Stimulated activated CD8-positive, alpha-beta memory T cell treated with anti-CD3 and anti-CD28 coated beads, Interleukin-7, amount 100 ng/mL, for 1 hour (primary cell): Measurements from ENCODE around the gene L3MBTL4.

ENCODE experiments used
- DNase-seq, 2 donors: peaks; one replicate each; pipeline ENCODE4 v3.0.0-alpha.2; 2020; ENCODE audit warnings: low read depth in 2 of 2

Gene L3MBTL4

DNA sequence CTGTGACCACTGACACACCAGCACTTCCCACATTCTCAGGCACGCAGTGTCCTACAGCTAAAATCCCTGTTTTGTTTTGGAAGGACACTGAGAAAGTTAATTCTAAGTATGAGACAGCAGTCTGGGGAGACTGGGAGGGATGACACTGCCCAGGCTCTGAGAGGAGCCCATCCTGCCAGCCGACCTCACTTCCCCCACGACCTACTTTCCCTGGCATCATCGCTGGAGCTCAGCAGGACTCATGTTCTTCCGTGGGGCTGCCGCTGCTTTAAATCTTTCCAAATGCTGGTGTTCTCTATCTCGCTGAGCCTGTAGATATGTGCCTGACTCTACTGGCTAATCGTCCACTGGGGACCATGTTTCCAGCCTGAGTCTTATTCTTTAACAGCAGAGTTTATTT, 450.6 kb downstream of the L3MBTL4 start:
- no peak for DNase-seq

DNA sequence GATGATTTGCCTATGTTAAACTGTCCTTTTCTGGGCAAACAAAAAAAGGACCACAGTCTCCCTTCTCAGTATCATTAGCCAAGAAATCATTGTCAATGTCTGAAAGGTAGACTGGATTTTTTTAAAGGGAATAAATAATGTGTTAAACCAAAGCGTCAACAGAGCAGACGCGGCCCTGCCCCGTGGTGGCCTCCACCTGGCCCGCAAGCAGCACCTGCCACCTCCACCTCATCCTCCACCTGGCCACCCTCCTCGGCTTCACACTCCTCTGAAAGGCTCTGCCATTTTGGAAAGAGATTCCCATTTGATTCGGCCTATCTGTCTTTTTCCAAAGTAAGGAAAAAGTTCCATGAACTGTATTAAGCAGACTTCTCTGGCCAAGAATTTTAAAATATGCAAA, 451.4 kb downstream of the L3MBTL4 start:
- no peak for DNase-seq

DNA sequence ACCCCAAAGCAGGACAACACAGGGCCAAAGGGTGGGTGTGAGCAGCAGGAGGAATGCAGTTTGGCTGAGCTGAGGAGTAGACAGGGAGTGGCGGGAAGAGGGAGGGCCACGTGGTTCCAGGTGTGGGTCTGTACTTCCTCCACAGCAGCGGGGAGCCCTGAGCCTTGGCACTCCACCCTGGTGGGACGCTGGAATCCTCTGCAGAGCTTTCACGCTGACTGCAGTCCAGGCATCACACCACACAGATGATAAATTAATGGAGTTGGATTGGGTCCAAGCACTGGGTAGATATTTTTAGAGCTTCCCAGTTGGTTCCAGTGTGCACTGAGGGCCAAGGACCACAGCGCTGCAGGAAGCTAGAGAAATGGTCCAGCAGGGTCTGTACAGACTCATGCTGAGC, 452.3 kb downstream of the L3MBTL4 start:
- DNase-seq, result no peak

DNA sequence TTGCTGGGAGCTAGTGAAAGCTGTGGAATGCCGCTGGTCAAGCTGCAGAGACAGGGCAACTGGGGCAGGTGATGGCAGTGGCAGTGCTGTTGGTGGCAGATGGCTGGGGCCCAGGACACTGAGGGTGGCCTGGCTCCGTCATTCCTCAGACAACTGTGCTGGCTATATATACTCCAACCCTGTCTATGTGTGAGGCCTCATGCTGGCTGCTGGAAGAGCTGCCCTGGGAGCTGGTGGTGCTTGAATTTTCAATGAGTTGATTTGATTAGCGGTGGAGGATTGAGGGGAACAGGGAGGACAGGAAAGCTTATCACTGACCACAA, 452.9 kb downstream of the L3MBTL4 start:
- no peak for DNase-seq

DNA sequence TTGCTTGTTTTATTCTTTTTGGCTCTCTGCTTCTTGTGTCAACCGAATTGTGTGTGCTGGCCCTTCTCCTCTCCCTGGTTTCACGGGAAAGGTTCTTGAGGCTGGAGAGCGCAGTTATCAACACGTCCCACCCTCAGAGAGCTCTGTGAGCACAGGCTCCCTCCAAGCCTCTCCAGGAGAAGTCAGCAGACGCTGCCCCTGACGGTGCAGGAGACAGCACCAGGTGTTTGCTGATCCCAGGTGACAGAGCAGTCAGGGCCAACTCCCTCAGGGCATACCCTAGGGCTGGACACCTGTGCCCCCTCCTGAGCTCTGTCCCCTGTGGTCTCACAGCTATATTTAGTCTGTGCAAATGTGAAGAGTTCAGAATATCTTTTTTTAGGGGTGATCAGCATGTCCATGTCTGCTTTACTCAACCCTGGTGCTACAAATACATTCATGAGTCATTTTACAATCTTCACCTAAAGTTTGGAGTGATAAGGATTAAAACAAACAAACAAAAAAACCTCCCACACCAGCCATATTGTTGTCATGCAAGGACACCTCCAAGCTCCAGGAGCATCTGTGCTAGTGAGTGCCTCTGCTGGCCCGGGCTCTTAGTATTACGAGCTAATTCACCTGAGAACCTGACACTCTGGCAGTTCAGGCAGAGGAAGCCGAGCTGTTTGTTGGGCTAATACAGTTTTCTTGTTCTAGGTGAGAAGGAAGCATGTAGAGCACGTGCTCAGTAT, 453.4 kb downstream of the L3MBTL4 start:
- no peak for DNase-seq

DNA sequence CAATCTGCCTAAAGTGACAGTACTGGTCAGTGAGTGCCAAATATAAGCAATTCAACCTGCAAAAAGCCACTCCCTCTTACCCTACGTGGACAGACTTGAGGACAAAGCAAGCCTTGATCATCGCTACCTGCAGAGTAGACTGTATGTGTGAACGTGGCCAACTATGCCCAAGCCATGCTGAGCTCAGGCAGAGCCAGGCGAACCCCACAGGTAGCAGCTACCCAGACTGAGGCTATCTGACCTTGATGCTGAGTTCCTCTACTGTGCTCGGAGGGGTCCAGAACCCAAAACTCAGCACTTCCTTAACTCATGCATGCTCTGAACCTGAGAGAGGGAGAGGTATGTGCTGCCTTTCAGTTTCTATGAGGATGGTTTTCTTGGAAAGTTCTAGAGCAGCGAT, 455.9 kb downstream of the L3MBTL4 start:
- no peak for DNase-seq

DNA sequence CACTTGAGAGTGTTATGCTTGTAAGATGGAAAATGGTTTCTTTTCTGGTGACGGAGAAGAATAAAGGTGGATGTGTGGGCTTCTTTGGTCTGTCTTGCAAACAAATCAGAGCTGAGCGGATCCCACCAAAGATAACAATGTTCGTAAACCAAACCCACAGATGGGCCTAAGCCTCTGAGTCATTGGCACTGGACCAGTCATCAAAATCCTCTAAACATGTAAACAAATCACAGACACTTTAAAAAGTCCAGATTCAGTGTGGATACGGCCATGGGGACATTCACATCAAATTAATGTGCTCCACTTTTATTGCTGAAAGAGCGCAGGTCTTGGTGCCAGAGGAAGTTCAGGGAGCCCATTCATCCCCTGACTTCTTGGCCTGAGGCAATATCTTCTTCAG, 458.9 kb downstream of the L3MBTL4 start:
- DNase-seq, result no peak

DNA sequence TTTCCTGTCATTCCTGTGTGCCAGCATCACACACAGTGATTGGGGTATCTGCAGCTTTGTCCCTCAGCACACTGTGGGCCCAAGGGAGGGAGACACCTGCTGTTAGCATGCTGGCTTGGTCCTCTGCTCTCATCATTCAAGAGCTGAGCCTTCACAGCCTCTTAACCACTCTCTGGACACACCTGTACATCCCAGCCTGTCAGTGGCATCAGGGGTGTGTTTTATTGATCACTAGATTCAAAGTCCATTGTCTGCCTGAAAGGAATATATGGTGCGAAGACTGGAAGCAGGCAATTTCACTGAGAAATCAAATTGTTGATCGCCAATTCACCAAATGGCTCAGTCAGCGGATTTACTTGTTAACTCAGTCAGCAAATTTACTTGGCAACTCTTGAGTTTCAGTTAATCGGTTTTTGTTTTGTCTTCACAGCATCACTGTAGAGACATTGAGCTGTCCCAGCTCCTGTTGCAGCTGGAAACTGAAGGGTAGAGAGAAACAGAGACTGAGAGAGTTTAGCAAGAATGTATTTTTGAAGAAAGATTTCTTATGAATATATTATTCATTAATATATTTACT, 463.1 kb downstream of the L3MBTL4 start:
- DNase-seq, result no peak

DNA sequence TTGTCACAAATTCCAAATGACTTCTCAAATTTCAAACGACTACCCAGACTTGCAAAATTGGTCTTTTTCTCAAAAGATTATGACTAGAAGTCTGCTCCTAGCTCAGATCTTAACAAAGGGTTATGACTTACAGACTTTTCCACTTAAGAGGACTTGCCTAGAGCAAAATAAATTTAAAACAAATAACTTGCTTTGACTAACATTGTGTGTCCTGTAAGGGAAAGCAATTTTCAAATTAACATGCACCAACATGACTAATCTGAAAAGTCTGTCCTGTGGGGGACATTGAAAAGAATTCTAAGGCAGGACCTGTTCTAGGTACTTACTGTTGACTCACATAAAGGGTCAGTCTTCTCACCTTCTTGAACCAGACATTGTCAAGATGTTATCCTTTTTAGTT, 465.9 kb downstream of the L3MBTL4 start:
- no peak for DNase-seq

DNA sequence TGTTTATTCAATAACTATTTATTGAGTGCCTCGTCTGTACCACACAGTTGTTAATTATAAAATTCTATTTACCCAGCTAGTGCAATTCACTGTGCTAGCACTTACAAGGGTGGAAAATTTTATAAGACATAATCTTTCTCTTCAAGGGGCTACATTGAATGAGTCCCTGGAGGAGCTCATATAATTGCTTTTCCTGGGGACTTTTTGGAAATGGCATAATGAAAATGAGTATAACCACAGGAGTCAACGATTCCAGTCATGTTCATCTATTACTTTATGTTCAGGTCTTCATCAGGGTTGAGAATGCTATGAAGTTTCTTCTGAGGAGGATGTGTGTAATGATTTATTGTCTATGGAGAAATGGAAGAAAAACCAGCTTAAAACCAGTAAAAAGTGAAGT, 466.5 kb downstream of the L3MBTL4 start:
- DNase-seq, result no peak

DNA sequence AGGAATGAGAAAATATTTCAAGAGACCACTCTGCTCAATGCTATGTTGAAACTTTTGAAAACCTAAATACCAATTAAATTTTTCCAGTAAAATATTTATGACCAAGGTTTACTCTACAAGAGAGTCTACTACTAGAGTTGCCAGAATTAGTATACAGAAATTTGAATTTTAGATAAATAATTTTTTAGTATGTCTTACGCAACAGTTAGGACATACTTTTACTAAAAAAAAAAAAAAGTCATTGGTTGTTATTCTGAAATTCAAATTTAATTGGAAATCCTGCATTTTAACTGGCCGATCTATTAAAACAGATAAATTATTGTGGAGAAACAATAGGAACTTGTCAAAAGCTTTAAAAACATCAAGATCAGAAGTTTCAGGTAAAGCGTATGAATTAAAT, 470.3 kb downstream of the L3MBTL4 start:
- DNase-seq, result no peak

DNA sequence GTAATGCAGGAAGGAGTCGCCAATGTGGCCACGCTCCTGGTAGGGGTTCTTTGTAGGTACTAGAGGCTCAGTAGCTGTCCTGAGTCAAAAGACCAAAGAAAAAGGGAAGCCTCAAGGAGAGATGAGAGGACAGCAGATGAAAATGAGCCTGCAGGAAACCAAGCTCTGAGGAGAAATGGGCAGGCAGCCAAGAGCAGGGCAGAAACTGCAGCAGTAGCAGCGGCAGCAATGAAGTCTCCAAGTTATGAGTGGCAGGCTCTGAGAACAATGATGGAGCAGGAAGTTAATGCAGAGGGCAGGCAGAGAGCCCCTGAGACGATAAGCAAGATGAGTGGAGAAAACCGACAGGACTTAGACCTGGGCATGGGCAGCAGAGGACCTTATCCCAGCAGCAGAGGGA, 471.2 kb downstream of the L3MBTL4 start:
- DNase-seq, result no peak

DNA sequence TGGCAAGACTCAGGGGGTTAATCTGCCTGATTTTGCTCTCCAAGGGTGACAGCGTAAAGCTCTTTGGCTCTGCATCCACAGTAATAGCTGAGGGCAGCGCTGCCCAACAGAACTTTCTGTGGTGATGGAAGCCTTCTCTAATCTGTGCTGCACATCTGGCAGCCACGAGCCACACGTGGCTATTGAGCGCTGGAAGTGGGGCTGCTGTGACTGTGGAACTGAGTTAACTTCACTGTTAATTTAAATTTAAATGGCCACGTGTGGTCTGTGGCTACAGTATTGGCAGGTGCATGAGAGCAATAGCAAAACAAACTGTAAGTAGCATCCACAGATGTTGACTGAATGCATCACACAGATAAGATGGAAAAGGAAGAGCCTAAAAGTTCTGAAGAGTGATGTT, 472.1 kb downstream of the L3MBTL4 start:
- DNase-seq, result no peak

DNA sequence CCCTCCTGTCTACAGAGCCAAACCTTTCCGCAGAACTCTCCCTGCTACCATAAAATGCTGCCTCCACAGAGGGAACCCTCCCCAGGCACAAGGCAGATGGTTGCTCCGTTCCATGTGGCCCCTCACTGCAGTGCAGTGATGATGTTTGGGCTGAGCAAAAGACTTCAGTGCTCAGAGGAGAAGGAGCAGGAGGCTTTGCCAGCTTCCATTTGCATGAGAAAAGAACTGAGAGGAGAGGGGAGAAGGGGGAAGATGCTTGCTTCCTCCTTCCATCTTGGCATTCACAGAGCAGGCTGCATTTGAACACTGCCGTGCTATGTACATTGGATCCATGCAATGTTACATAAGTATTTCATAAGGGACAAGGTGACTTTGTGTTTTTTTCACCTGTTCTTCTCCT, 472.8 kb downstream of the L3MBTL4 start:
- no peak for DNase-seq

DNA sequence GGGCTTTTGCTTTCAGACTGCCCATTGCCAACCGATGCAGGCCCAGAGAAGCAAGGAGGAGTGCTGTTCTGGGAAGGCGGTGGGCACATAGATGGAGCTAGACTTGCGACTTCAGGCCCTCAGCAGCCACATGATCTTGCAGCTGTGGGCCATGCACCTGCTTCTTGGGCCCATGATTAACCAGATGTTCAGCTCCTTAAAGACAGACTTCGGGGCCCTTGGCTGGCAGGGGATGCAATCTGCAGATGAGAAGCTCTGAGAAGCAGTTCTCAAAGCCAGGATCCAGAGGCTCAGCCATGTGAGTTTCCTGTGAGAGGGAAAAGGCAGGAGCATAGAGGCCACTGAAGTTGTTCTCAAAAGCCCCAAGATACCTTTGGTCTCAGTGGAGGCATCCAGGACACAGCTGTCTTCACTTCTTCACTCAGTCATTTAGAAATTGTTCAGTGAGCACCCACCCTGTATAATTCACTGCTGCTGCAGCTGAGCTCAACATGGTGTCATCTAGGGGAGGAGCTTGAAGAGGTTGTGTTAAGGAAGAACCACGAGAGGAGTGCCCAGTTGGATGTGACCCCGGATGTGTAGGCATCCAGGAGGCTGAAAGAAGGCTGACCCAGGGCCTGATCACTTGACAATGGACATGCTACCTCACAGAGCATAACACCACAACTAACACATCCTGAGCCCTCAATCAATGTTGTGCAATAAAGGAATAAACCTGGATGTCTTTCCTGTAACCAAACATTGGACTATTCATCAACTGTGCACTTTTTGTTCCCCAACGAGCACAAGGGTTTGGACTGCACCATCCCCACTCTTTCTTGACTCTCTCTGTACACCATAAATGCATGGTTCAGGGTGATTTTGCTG, 474.7 kb downstream of the L3MBTL4 start:
- DNase-seq, result no peak

DNA sequence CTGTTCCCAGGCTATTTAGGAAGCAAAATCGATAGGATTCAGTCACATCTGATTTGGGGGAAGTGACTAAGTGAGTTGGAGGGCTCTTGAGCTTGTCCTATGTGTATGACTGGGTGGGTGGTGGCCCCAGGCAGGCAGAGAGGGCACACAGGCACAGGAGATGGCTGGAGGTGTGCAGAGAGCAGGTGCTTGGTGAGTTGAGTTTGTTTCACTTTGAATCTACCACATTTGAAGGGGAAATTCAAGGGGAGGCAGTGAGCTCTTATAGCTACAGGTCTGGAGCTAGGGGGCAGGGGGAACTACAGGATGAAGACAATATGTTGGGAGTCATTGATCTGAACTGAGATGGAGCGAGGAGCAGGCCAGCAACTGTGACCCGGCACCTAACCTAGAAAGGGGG, 476.9 kb downstream of the L3MBTL4 start:
- no peak for DNase-seq

DNA sequence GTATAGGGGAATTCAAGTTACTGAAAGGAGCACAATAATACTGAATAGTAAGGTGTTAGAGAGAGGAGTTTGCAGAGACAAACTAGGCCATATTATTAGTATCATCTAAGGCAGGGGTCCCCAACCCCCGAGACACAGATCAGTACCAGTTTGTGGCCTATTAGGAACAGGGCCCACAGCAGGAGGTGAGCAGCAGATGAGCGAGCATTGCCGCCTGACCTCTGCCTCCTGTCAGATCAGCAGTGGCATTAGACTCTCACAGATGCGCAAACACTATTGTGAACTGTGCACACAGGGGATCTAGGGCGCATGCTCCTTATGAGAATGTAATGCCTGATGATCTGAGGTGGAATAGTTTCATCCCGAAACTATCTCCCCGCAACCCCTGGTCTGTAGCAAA, 477.6 kb downstream of the L3MBTL4 start:
- DNase-seq, result no peak

DNA sequence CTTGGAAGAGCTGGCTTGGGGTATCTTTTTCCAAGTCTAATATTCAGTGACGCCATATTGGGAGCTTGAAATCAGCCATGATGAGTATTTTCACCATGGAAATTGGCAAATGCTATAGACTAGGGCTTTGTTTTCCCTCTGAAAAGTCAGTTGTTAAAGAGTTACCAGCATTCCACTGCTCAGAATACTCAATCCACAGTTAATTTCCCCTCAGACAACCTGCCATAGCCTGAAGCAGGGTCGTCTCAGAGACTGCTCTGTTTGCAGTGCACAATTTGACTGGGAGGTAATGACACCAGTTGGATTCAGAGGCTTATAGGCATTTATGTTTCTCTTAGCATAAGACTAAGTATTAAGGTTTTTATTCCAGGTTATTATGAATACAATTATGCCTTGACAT, 483.9 kb downstream of the L3MBTL4 start:
- DNase-seq, result no peak

DNA sequence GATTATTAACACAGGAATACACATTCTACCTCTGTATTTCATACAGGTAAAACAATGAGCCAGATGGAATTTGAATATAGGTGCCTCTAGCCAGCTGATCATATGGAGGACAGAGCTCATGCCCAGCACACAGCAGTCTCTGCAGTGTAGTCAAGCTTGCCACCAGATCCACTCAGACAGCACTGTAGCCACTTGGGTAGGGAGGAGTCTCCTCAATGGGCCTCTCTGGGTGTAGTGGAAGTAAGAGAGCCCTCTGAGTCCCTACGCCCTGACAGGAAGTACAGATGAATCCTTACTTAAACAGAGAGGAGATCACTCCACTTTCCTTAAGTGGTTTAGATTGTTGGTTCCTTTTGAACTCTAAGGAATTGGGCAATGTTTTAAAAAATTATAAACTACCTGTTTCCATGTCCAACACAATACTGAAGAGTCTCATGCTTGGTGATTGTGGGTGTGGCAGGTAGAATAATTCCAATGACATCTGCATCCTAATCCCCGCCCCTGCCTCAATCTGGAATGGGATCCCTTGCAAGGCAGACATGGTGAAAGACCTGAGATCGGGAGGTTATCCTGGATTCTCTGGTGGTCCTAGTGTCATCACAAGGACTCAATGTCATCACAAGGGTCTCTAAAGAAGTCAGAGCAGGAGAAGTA, 496.4 kb downstream of the L3MBTL4 start:
- no peak for DNase-seq

DNA sequence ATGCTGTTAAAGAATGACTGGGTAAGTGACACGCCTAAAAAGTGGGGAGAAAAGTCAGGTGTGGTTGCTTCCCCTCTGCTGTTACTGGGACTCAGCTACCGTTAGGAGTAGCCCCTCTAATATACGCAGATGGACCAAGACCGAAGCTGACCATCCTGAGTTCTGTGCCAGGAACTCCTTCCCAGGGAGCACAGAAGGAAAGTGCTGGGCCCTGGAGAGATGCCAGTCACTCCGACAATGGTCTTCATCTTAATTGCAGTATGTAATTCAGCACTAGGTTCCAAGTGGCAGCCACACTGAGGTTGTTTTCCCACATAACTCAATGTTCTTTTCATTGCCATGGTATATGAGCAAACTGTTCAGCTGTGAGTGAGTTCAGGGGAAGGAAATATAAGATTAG, 499.8 kb downstream of the L3MBTL4 start:
- DNase-seq, result no peak

DNA sequence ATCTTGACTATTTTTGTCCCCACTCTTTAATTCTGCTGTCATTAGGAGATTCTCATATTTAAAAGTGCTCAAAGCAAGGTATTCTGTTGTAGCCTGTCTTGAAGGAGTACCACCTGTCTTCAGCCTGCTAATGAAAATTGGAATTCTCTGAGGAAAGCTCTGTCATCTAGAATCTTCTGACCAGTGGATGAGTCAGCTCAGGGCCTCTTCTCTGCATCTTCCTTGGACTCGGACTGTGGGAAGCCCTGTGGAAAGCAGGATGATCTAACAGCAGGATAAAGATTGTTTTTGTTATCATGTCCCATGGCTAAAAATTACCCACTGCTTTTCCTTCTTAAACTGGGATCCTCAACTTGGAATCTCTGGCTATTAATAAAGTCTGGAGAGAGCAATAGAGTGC, 500.7 kb downstream of the L3MBTL4 start:
- no peak for DNase-seq

DNA sequence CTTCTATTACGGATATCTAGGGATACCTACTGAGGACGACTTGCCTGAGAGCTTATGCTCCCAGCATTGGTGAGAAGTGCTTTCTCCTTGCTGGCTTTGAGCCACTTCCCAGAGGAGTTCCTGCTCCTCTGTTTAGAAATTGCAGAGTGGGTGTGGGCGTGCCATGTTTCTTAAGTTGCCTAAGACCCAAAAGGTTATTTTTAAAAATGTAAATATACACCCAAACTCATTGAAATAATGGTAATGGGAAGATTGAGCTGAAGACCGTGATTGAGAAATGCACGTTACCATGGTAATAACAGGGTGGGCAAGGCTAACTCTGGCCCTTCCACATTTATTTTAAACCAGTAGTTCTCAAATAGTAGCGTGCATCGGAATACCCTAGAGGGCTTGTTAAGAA, 502.1 kb downstream of the L3MBTL4 start:
- DNase-seq, result no peak

DNA sequence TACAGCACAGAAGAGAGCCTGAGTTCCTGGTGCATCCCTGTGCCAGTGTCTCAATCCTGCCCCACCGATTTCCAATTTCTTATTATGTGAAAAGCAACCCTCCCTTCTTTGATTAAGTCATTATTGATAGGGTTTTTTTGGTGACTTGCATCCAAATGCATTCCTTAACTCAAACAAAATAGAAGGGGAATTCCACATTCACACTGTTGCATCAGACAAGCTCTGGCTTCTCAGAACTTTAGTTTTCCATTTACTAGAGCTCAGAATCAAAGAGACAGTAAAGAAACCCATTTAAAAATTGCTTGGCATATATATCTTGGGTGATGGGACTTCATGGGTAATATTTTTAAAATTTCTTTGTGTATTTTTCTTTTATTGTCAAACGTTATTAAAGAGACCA, 505.6 kb downstream of the L3MBTL4 start:
- DNase-seq, result no peak
